MM.1S (cell line): Measurements from ENCODE around the gene STX1A.

Experiments used
- DNase-seq: peaks from one replicate; pipeline ENCODE4 v3.0.0-alpha.2; 2015
- H2AFZ ChIP-seq: fragments of 300-600 bp; sonication (generic); 2 replicates; pipeline ENCODE4 v1.6.0; 2016; ENCODE audit warnings: antibody characterized with exemption, low read length
- H3F3A ChIP-seq: fragments of 300-600 bp; sonication (generic); 2 replicates; pipeline ENCODE4 v1.6.1; 2016; ENCODE audit warnings: mild to moderate bottlenecking, antibody characterized with exemption, low read length, moderate library complexity, mixed read lengths; ENCODE audit not compliant: insufficient read depth
- H3K27ac ChIP-seq: fragments of 300-600 bp; sonication (generic); 2 replicates; pipeline ENCODE4 v1.5.1; 2016; ENCODE audit warnings: mild to moderate bottlenecking, low read length
- H3K27me3 ChIP-seq: fragments of 300-600 bp; sonication (generic); replicated peaks from 2 replicates; pipeline ENCODE4 v1.6.0; 2016; ENCODE audit warnings: low read length; ENCODE audit not compliant: insufficient read depth
- H3K36me3 ChIP-seq: fragments of 300-600 bp; sonication (generic); replicated peaks from 2 replicates; pipeline ENCODE4 v1.6.1; 2016; ENCODE audit warnings: mild to moderate bottlenecking, low read length, mixed read lengths; ENCODE audit not compliant: insufficient read depth
- H3K4me1 ChIP-seq: fragments of 300-600 bp; sonication (generic); 2 replicates; pipeline ENCODE4 v1.6.1; 2016; ENCODE audit warnings: low read length, mixed read lengths
- H3K4me2 ChIP-seq: fragments of 300-600 bp; sonication (generic); 2 replicates; pipeline ENCODE4 v1.6.0; 2016; ENCODE audit warnings: low read depth, low read length
- H3K4me3 ChIP-seq: fragments of 300-600 bp; sonication (generic); 2 replicates; pipeline ENCODE4 v1.5.1; 2016; ENCODE audit warnings: low read length, mixed read lengths
- H3K79me2 ChIP-seq: fragments of 300-600 bp; sonication (generic); 2 replicates; pipeline ENCODE4 v1.6.1; 2016; ENCODE audit warnings: mixed run types, low read length, mixed read lengths
- H3K9ac ChIP-seq: fragments of 300-600 bp; sonication (generic); 2 replicates; pipeline ENCODE4 v1.6.1; 2016; ENCODE audit warnings: low read length, mixed read lengths
- H3K9me2 ChIP-seq: fragments of 300-600 bp; sonication (generic); replicated peaks from 2 replicates; pipeline ENCODE4 v1.6.1; 2016; ENCODE audit warnings: mild to moderate bottlenecking, low read length, mixed read lengths; ENCODE audit not compliant: insufficient read depth
- H3K9me3 ChIP-seq: fragments of 300-600 bp; sonication (generic); replicated peaks from 2 replicates; pipeline ENCODE4 v1.6.1; 2016; ENCODE audit warnings: mild to moderate bottlenecking, low read length, mixed read lengths; ENCODE audit not compliant: insufficient read depth
- H4K20me1 ChIP-seq: fragments of 300-600 bp; sonication (generic); 2 replicates; pipeline ENCODE4 v1.6.1; 2016; ENCODE audit warnings: mild to moderate bottlenecking, low read length, moderate library complexity, mixed read lengths; ENCODE audit not compliant: insufficient read depth
- EZH2 ChIP-seq: fragments of 300-600 bp; sonication (generic); optimal IDR thresholded peaks from 2 replicates; pipeline ENCODE3; 2017; ENCODE audit warnings: low read depth, mild to moderate bottlenecking, antibody characterized with exemption, low read length, mixed read lengths
- EZH2phosphoT487 ChIP-seq: fragments of 300-600 bp; sonication (generic); IDR thresholded peaks from 2 replicates; pipeline ENCODE4 v1.6.1; 2018; ENCODE audit warnings: antibody characterized with exemption, low read length
- TF ChIP-seq, protein P1 (sequence below): fragments of 300-600 bp; sonication (generic); IDR thresholded peaks from 2 replicates; pipeline ENCODE4 v1.5.1; 2016; ENCODE audit warnings: antibody characterized with exemption, low read length, mixed read lengths

STX1A gene

DNA sequence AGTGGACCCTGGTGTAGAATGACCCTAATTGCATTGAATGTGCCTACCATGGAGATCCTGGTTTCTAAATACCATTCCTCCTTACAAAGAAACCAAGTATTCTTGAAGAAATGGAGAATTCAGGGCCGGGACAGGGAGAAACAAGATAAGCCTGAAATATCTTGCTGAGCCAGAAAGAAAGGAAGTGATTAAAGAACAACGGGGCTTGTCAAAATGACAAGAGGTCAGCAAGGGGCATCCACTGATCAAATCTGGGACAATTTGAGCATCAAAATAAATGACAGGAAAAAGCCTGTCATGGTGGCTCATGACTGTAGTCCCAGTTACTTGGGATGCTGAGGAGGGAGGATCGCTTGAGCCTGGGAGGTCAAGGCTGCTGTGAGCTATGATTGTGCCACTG lies 11.0 kb upstream of the STX1A start:
- Histone ChIP-seq H2AFZ (no peak overlapping the region), H3K9me3 (no peaks in the 10 kb centered on the region), H3K9ac (no peak overlapping the region), H3K79me2 (no peaks in the 10 kb centered on the region), H4K20me1 (no peaks in the 10 kb centered on the region), H3K36me3 (no peaks in the 10 kb centered on the region), H3K4me1 (peaks cover 8% of the 10 kb centered on the region), H3K27ac (no peak overlapping the region), H3F3A (no peaks in the 10 kb centered on the region), H3K9me2 (no peaks in the 10 kb centered on the region), H3K4me2 (no peak overlapping the region), H3K27me3 (no peaks in the 10 kb centered on the region; the same call in 1 of the 2 replicates), H3K4me3 (no peak overlapping the region)
- TF ChIP-seq, protein P1, sequence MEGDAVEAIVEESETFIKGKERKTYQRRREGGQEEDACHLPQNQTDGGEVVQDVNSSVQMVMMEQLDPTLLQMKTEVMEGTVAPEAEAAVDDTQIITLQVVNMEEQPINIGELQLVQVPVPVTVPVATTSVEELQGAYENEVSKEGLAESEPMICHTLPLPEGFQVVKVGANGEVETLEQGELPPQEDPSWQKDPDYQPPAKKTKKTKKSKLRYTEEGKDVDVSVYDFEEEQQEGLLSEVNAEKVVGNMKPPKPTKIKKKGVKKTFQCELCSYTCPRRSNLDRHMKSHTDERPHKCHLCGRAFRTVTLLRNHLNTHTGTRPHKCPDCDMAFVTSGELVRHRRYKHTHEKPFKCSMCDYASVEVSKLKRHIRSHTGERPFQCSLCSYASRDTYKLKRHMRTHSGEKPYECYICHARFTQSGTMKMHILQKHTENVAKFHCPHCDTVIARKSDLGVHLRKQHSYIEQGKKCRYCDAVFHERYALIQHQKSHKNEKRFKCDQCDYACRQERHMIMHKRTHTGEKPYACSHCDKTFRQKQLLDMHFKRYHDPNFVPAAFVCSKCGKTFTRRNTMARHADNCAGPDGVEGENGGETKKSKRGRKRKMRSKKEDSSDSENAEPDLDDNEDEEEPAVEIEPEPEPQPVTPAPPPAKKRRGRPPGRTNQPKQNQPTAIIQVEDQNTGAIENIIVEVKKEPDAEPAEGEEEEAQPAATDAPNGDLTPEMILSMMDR = no peak
- TF ChIP-seq EZH2phosphoT487 (no peak), EZH2 (no peak)
- no peak for DNase-seq

- no peak overlapping the region for H3K27ac ChIP-seq
- H3K9ac ChIP-seq = no peak overlapping the region
- no peaks in the 10 kb centered on the region for H3K36me3 ChIP-seq
- H3F3A ChIP-seq = no peaks in the 10 kb centered on the region
- no peaks in the 10 kb centered on the region; the same call in 1 of the 2 replicates for H3K27me3 ChIP-seq
- no peaks in the 10 kb centered on the region for H3K4me1 ChIP-seq
- DNase-seq = no peak
- H3K9me3 ChIP-seq = no peaks in the 10 kb centered on the region
- no peaks in the 10 kb centered on the region for H3K79me2 ChIP-seq
- no peaks in the 10 kb centered on the region for H3K9me2 ChIP-seq
- TF ChIP-seq, protein P1 = no peak
- TF ChIP-seq EZH2phosphoT487 = no peak
- no peak for TF ChIP-seq EZH2
- H2AFZ ChIP-seq = no peak overlapping the region
- H3K4me2 ChIP-seq = no peak overlapping the region
- no peak overlapping the region for H3K4me3 ChIP-seq
- no peaks in the 10 kb centered on the region for H4K20me1 ChIP-seq
These were observed 9.1 kb upstream of the STX1A start for GRCh38 chr7:73728551-73728950.

DNA sequence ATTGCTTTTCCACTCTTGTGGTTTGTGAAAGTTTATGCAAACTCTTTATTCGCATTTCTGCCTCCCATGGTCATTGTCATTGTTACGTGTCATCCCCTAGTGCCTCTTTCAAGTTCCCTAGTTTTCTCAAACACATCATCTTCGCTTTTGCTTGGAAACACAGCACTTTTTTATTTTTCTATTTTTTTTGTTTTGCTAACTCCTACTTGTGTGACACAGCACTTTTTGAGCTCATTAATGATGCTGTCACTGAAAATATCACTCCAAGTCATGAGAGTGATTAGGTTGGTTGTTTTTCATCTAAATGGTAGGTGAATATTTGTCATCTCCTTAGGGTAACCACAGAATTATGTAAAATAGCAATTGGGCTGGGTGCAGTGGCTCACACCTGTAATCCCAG lies 8.5 kb upstream of the STX1A start:
- no peaks in the 10 kb centered on the region; the same call in 1 of the 2 replicates for H3K27me3 ChIP-seq
- no peaks in the 10 kb centered on the region for H4K20me1 ChIP-seq
- H3K27ac ChIP-seq = no peak overlapping the region
- H3F3A ChIP-seq = no peaks in the 10 kb centered on the region
- no peaks in the 10 kb centered on the region for H3K9me3 ChIP-seq
- no peaks in the 10 kb centered on the region for H3K79me2 ChIP-seq
- no peaks in the 10 kb centered on the region for H3K4me1 ChIP-seq
- H3K9me2 ChIP-seq = no peaks in the 10 kb centered on the region
- H3K9ac ChIP-seq = no peak overlapping the region
- H3K36me3 ChIP-seq = no peaks in the 10 kb centered on the region
- H3K4me3 ChIP-seq = no peak overlapping the region
- no peak overlapping the region for H3K4me2 ChIP-seq
- H2AFZ ChIP-seq = no peak overlapping the region
- no peak for TF ChIP-seq EZH2phosphoT487
- TF ChIP-seq, protein P1 = no peak
- TF ChIP-seq EZH2 = no peak
- DNase-seq = no peak
